Vagina (tissue), 2 donors: ENCODE data around the gene INPP4B.

Source experiments
- CTCF ChIP-seq, 3 experiments: fragments of 450-650 bp in 2 of 3; fragments of 200-600 bp in 1 of 3; sonication (generic) in 1 of 3; IDR thresholded peaks; one replicate each; pipeline ENCODE4 v1.5.1; 2017 to 2019; ENCODE audit warnings: antibody characterized with exemption in 3 of 3, mild to moderate bottlenecking in 2 of 3, moderate library complexity in 2 of 3
- POLR2A ChIP-seq, 2 donors: fragments of 450-650 bp; IDR thresholded peaks; one replicate each; pipeline ENCODE4 v1.6.1; 2017; ENCODE audit warnings: antibody characterized with exemption in 2 of 2, mild to moderate bottlenecking in 2 of 2, moderate library complexity in 2 of 2
- POLR2AphosphoS5 ChIP-seq, 2 donors: sonication (generic); formaldehyde crosslinking; IDR thresholded peaks; one replicate each; pipeline ENCODE4 v1.9.0; 2017; ENCODE audit warnings: antibody characterized with exemption in 2 of 2, mild to moderate bottlenecking in 2 of 2, low read depth in 1 of 2; ENCODE audit not compliant: insufficient read depth in 1 of 2

DNA sequence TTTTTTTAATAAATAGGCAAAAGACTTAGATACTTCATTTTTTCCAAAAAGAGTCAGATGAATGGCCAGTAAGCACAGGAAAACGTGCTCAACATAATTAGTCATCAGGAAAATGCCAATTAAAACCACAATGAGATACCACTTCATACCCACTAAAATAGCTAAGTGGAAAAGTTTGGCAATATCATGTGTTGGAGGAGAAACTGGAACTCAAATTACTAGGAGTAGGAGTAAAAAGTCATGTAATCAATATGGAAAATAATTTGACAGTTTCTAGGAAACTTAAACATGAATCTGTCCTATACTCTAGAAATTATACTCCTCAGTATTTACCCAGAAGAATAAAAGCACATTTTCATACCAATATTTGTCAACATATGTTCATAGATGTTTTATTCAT is 449.8 kb downstream of the INPP4B start:
- TF ChIP-seq CTCF (IDR thresholded peaks at IDR 0.05) (no peak), POLR2A (IDR thresholded peaks at IDR 0.05) (no peak), POLR2AphosphoS5 (IDR thresholded peaks at IDR 0.05; ENCODE audit: insufficient read depth in 1 of 2, low read depth in 1 of 2) (no peak)
